CD4-positive, alpha-beta T cell treated with Interleukin-1 beta for 1 hour (primary cell): ENCODE measurements around the gene GLB1L.
"Not testable (repeated sequence)": the region's sequence is repeated elsewhere in the genome, so short reads cannot be mapped to it uniquely, and the experiment has no call there.

Source experiments
- DNase-seq, 2 donors: peaks; one replicate each; pipeline ENCODE4 v3.0.0-alpha.2; 2020 to 2022

GLB1L gene

GRCh38 chr2:219205165-219205538 lies 40.1 kb downstream of the GLB1L start:
- DNase-seq = no peak

- DNase-seq = no peak
Observed at GRCh38 chr2:219204425-219205164, 40.6 kb downstream of the GLB1L start.

GRCh38 chr2:219201331-219201730 lies 43.9 kb downstream of the GLB1L start:
- not testable (repeated sequence) for DNase-seq

- peak; percentile 41 to 59 for DNase-seq
Observed at GRCh38 chr2:219200502-219201326, 44.5 kb downstream of the GLB1L start.

- DNase-seq = no peak
Observed at GRCh38 chr2:219199470-219200211, 45.6 kb downstream of the GLB1L start.

- no peak for DNase-seq
Observed at GRCh38 chr2:219198974-219199373, 46.3 kb downstream of the GLB1L start.

- DNase-seq = no peak
Observed at GRCh38 chr2:219197388-219197787, 47.9 kb downstream of the GLB1L start.

- DNase-seq = no peak
Observed at GRCh38 chr2:219186754-219187456, 58.3 kb downstream of the GLB1L start.
